Left forelimb (tissue), 1 donor: ENCODE measurements around the gene DNAH2.

Source experiments
- DNase-seq: peaks from one replicate; pipeline ENCODE4 v3.0.0-alpha.2; 2018; ENCODE audit warnings: low spot score

Gene DNAH2

GRCh38 chr17:7864995-7865650 is 147.6 kb downstream of the DNAH2 start:
- DNase-seq, result no peak

GRCh38 chr17:7867881-7868329 is 150.4 kb downstream of the DNAH2 start:
- DNase-seq, result no peak

GRCh38 chr17:7873051-7873450 is 155.5 kb downstream of the DNAH2 start:
- DNase-seq, result no peak

DNA sequence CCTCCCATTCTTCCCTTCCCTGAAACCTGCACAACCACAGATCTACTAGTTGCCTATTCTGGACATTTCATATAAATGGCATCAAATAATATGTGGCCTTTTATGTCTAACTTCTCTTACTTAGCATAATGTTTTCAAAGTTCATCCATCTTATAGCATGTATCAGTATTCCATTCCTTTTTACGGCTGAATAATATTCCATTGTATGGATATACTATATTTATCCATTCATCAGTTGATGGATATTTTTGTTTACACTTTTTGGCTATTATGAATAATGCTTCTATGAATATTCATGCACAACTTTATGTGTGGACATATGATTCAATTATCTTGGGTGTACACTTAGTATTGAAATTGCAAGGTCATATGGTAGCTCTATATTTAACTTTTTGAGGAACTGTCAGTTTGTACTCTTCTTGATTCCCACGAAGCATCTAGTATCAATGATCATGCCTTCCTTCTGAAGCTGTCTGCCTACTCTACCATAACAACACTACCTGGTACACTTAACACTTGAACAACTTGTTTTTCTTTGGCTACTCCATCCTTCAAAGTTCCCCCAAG is 158.3 kb downstream of the DNAH2 start:
- DNase-seq, result no peak

DNA sequence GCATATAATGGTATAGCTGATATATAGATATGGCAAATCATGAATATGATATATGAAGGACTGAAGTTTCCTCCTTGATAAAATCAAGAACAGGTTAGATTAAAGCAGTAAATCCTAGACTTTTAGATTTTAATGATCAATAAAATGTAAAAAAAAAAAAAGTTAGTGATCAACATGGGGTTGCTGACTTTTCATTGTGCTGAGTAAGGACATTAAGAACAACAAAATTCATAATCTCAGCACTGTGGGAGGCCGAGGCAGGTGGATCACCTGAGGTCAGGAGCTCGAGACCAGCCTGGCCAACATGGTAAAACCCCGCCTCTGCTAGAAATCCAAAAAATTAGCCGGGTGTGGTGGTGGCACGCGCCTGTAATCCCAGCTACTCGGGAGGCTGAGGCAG is 160.7 kb downstream of the DNAH2 start:
- no peak for DNase-seq

DNA sequence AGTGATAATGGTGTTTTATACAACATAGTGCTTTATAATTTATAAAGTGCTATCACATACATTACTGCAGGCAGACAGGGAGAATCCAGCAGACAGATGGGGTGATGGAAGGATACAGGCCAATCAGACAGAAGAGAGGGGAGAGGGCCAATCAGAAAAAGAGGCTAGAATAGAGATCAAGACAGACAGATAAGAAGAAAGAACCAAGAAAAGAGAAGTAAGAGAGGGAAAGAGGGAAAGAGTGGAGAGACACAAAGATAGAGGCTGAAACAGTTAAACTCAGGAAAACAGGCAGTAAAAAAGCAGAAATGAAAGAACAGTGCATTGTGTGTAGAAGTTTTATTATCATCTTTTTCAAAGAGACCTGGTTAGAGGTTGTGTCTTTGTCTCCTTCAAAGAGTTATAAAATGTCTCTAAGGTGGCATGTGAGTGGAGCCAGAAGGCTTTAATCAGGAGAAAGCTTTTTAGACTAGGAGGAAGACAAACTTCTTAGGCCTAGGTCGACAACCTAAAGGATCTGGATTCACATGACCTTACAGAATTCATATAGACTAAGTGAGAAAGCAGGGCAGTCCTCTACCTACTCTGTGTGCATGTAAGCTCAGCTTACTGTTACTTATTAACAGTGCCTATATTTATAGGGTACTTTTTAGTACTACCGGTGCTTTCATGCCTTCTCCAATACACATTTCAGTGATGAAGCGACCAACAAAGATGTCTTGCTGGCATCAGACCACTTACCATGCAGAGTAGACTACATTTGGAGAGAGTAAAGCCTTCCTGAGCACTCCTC is 162.7 kb downstream of the DNAH2 start:
- no peak for DNase-seq

DNA sequence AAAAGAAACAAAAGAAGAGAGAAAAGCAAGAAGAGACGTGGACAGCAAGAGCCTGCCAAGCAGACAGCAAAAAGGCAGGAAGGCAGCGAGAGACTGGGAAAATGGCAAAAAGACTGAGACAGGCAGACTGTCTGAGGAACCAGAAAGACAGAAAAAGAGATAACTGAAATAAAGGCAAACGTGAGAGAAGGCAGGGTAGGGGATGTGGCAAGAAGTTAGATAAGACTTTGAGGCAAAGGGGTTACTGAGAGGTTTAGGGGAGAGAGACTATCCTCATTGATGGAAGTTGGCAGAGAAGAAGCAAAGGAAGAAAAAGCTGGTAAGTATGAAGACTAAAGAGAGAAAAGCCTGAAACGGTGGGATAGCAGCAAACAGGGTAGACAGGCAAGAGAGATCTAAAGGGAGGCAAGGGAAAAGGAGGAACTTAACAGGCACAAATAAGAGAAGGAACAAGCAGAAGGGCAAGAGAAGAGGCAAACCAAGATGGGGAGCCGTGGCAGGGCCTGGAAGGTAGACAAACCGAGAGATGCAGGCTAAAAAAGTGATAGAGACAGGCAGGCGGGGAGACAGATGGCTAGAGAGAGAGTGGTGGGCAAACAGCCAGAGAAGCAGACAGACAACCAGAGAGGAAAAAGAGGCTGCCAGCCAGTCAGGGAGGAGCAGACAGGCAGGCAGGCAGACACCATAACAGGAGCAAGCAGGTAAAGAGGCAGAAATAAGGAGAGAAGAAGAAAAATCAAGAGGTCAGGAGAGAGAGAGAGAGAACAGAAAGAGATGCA is 163.9 kb downstream of the DNAH2 start:
- no peak for DNase-seq

DNA sequence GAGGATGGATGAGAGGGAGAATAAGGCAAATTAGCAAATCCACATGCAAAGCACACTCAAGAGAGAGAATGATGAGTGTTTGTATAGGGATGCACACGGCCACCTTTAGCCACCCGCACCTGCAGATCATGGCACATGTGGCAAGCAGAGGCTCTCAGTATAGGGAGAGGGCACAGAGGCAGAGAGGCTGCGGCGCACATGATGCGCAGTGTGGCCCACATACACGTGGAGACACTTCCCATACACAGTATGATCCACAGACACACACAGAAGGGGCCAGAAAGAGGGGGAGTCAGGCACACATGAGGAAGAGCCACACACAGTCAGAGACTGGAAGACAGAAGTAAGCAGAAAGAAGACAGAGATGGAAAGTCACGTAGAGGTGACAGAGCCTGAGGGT is 164.5 kb downstream of the DNAH2 start:
- DNase-seq, result no peak

- no peak for DNase-seq
These were observed 165.1 kb downstream of the DNAH2 start for GRCh38 chr17:7882629-7883028.
